Loucy (cell line): ENCODE results near the gene SPAG9.

Experiments
- H2AFZ ChIP-seq: fragments of 200-600 bp; sonication (generic); 2 replicates; pipeline ENCODE4 v1.6.0; 2016; ENCODE audit warnings: antibody characterized with exemption, mild to moderate bottlenecking, low read length, moderate library complexity
- H3F3A ChIP-seq: fragments of 200-600 bp; 2 replicates; pipeline ENCODE4 v1.6.0; 2016; ENCODE audit warnings: antibody characterized with exemption, low read depth, mild to moderate bottlenecking
- H3K27me3 ChIP-seq: fragments of 200-600 bp; sonication (generic); 2 replicates; pipeline ENCODE4 v1.6.1; 2014; ENCODE audit warnings: low read length, mild to moderate bottlenecking; ENCODE audit not compliant: insufficient read depth, poor library complexity, severe bottlenecking
- H3K36me3 ChIP-seq: fragments of 200-600 bp; sonication (generic); 2 replicates; pipeline ENCODE4 v1.6.1; 2016; ENCODE audit warnings: low read length; ENCODE audit not compliant: insufficient read depth
- H3K4me1 ChIP-seq: fragments of 200-600 bp; sonication (generic); 2 replicates; pipeline ENCODE4 v1.5.1; 2014; ENCODE audit warnings: low read length, mild to moderate bottlenecking; ENCODE audit not compliant: insufficient read depth, poor library complexity, severe bottlenecking
- H3K4me2 ChIP-seq: fragments of 200-600 bp; sonication (generic); 2 replicates; pipeline ENCODE4 v1.6.0; 2014; ENCODE audit warnings: antibody characterized with exemption, low read length, low read depth, mild to moderate bottlenecking; ENCODE audit not compliant: poor library complexity, severe bottlenecking
- H3K4me3 ChIP-seq: fragments of 200-600 bp; sonication (generic); 2 replicates; pipeline ENCODE4 v1.5.1; 2014; ENCODE audit warnings: low read length, mild to moderate bottlenecking, mixed read lengths; ENCODE audit not compliant: poor library complexity, severe bottlenecking
- H3K79me2 ChIP-seq: fragments of 200-600 bp; sonication (generic); 2 replicates; pipeline ENCODE4 v1.6.1; 2014; ENCODE audit warnings: low read length; ENCODE audit not compliant: insufficient read depth
- H3K9ac ChIP-seq: fragments of 200-600 bp; sonication (generic); 2 replicates; pipeline ENCODE4 v1.6.0; 2014; ENCODE audit warnings: mild to moderate bottlenecking, low read depth, low read length, moderate library complexity; ENCODE audit not compliant: poor library complexity, severe bottlenecking
- H3K9me2 ChIP-seq: fragments of 200-600 bp; sonication (generic); replicated peaks from 2 replicates; pipeline ENCODE4 v1.6.1; 2016; ENCODE audit warnings: low read depth, low read length, mixed read lengths
- H3K9me3 ChIP-seq: fragments of 200-600 bp; sonication (generic); 2 replicates; pipeline ENCODE4 v1.6.1; 2014; ENCODE audit warnings: mild to moderate bottlenecking, antibody characterized with exemption, low read length, low read depth; ENCODE audit not compliant: insufficient read depth
- H4K20me1 ChIP-seq: fragments of 200-600 bp; sonication (generic); 2 replicates; pipeline ENCODE4 v1.6.0; 2014; ENCODE audit warnings: antibody characterized with exemption, low read length, mild to moderate bottlenecking; ENCODE audit not compliant: insufficient read depth, poor library complexity, severe bottlenecking
- EZH2phosphoT487 ChIP-seq: fragments of 200-600 bp; IDR thresholded peaks from 2 replicates; pipeline ENCODE4 v1.6.1; 2018; ENCODE audit warnings: antibody characterized with exemption, mild to moderate bottlenecking, moderate library complexity, borderline replicate concordance
- TF ChIP-seq, protein P1 (sequence below): fragments of 200-600 bp; sonication (generic); conservative IDR thresholded peaks from 2 replicates; pipeline ENCODE4 v1.5.1; 2014; ENCODE audit warnings: mild to moderate bottlenecking, antibody characterized with exemption, low read length

The SPAG9 gene

DNA sequence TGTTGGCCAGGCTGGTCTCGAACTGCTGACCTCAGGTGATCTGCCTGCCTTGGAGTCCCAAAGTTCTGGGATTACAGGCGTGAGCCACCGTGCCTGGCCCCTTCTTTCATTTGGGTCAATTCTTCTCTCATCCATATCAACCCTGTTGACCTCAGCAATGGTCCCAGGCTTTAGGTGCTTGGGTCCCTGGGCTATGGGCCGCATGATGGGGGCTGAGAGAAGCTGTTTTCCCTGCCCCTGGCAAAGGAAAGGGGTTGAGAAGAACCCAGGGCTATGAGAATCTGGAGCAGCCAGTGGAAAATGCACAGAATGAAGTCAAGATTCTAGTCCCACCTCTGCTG, 164.3 kb downstream of the SPAG9 start:
- H3K79me2 ChIP-seq, result no peaks in the 10 kb centered on the region
- H3K4me1 ChIP-seq, result no peaks in the 10 kb centered on the region
- H3K4me2 ChIP-seq, result no peak overlapping the region
- no peaks in the 10 kb centered on the region for H4K20me1 ChIP-seq
- TF ChIP-seq, protein P1, sequence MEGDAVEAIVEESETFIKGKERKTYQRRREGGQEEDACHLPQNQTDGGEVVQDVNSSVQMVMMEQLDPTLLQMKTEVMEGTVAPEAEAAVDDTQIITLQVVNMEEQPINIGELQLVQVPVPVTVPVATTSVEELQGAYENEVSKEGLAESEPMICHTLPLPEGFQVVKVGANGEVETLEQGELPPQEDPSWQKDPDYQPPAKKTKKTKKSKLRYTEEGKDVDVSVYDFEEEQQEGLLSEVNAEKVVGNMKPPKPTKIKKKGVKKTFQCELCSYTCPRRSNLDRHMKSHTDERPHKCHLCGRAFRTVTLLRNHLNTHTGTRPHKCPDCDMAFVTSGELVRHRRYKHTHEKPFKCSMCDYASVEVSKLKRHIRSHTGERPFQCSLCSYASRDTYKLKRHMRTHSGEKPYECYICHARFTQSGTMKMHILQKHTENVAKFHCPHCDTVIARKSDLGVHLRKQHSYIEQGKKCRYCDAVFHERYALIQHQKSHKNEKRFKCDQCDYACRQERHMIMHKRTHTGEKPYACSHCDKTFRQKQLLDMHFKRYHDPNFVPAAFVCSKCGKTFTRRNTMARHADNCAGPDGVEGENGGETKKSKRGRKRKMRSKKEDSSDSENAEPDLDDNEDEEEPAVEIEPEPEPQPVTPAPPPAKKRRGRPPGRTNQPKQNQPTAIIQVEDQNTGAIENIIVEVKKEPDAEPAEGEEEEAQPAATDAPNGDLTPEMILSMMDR, result no peak
- TF ChIP-seq EZH2phosphoT487, result no peak
- H3K9me3 ChIP-seq, result no peaks in the 10 kb centered on the region
- H2AFZ ChIP-seq, result no peak overlapping the region
- H3K27me3 ChIP-seq, result no peaks in the 10 kb centered on the region
- no peaks in the 10 kb centered on the region for H3K9me2 ChIP-seq
- H3F3A ChIP-seq, result no peaks in the 10 kb centered on the region
- H3K36me3 ChIP-seq, result no peaks in the 10 kb centered on the region
- H3K9ac ChIP-seq, result no peak overlapping the region
- H3K4me3 ChIP-seq, result no peak overlapping the region

DNA sequence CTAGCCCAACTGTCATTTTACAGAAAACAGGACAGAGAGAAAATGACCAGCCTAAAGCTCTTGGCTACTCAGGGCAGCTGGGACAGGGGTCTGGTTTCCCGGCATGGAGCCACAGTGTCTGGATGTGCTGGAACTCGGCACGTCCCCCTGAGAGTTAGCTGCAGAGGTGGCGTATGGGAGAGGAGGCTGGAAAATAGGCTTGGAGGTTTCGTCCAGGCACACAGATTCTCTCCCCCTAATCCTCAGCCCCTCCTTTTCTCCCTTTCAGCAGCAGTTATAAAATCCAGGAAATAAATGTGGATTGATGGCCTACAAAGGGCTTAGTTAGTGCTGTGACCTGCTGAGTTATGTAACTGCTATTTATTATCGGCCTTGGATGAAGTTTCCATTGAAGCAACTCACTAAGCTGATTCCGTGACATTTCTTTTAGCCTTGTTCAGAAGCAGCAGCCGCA, 165.0 kb downstream of the SPAG9 start:
- H3K9ac ChIP-seq, result no peak overlapping the region
- no peak overlapping the region for H3K4me2 ChIP-seq
- no peaks in the 10 kb centered on the region for H3K4me1 ChIP-seq
- H3F3A ChIP-seq, result no peaks in the 10 kb centered on the region
- H3K9me2 ChIP-seq, result no peaks in the 10 kb centered on the region
- no peak overlapping the region for H3K4me3 ChIP-seq
- H3K27me3 ChIP-seq, result no peaks in the 10 kb centered on the region
- no peaks in the 10 kb centered on the region for H3K36me3 ChIP-seq
- H3K9me3 ChIP-seq, result no peaks in the 10 kb centered on the region
- H4K20me1 ChIP-seq, result no peaks in the 10 kb centered on the region
- TF ChIP-seq EZH2phosphoT487, result no peak
- TF ChIP-seq, protein P1, result no peak
- no peak overlapping the region for H2AFZ ChIP-seq
- H3K79me2 ChIP-seq, result no peaks in the 10 kb centered on the region

DNA sequence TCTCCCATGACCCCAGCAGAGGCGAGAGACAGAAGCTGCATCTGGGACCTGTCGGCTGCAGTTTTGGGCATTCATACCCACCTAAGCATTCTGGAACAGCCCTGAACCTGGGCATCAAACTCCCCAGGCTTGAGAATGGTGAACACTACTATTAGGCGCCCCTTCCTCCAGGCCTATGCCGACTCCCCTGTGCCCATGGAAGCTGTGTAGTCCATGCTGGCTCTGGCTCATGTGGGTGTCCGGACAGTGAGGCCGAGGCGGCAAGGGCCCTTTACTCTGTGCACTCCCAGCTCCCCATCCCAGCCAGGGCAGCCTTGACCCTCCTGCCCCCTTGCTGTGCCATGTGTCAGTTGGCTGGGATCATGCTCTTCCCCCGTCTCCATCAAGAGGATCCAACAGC, 165.5 kb downstream of the SPAG9 start:
- H3K9me3 ChIP-seq, result no peaks in the 10 kb centered on the region
- H3F3A ChIP-seq, result no peaks in the 10 kb centered on the region
- H3K4me2 ChIP-seq, result no peak overlapping the region
- H3K9ac ChIP-seq, result no peak overlapping the region
- no peak overlapping the region for H2AFZ ChIP-seq
- H4K20me1 ChIP-seq, result no peaks in the 10 kb centered on the region
- H3K36me3 ChIP-seq, result no peaks in the 10 kb centered on the region
- no peaks in the 10 kb centered on the region for H3K4me1 ChIP-seq
- no peaks in the 10 kb centered on the region for H3K79me2 ChIP-seq
- H3K27me3 ChIP-seq, result no peaks in the 10 kb centered on the region
- H3K9me2 ChIP-seq, result no peaks in the 10 kb centered on the region
- TF ChIP-seq, protein P1, result no peak
- no peak for TF ChIP-seq EZH2phosphoT487
- no peak overlapping the region for H3K4me3 ChIP-seq
